Transverse colon (tissue), 4 donors: Measurements from ENCODE around the gene CEL.

Source experiments
- CTCF ChIP-seq, 5 experiments: fragments of 200-600 bp in 3 of 5; fragments of 450-650 bp in 2 of 5; sonication (generic) in 3 of 5; IDR thresholded peaks; 1 replicate in 2 of 5; 2 replicates in 3 of 5; pipeline ENCODE4 v1.5.1; 2016 to 2017; ENCODE audit warnings: antibody characterized with exemption in 5 of 5, inconsistent platforms in 3 of 5, mild to moderate bottlenecking in 2 of 5, moderate library complexity in 1 of 5
- EP300 ChIP-seq: sonication (generic); formaldehyde crosslinking; IDR thresholded peaks from one replicate; pipeline ENCODE4 v1.6.1; 2017; ENCODE audit warnings: antibody characterized with exemption, low read depth
- POLR2A ChIP-seq: fragments of 450-650 bp; IDR thresholded peaks from one replicate; pipeline ENCODE4 v1.6.1; 2016; ENCODE audit warnings: antibody characterized with exemption, mild to moderate bottlenecking, moderate library complexity
- POLR2AphosphoS5 ChIP-seq, 3 donors: sonication (generic); formaldehyde crosslinking; IDR thresholded peaks; one replicate each; pipeline ENCODE4 v1.6.1; 2016; ENCODE audit warnings: antibody characterized with exemption in 3 of 3

- TF ChIP-seq EP300 (no peak), CTCF (IDR thresholded peaks at IDR 0.05) (no peak), POLR2AphosphoS5 (IDR thresholded peaks at IDR 0.05) (no peak), POLR2A (no peak)
Measured at GRCh38 chr9:133066181-133066983, 4.6 kb downstream of the CEL start.
